Hepatocyte (in vitro differentiated cells): ENCODE results near the gene CMTM7.

Experiments
- CTCF ChIP-seq: fragments of 200-600 bp; sonication (generic); IDR thresholded peaks from 2 replicates; pipeline ENCODE4 v1.5.1; 2016; ENCODE audit warnings: antibody characterized with exemption, mild to moderate bottlenecking; ENCODE audit not compliant: poor library complexity
- EZH2phosphoT487 ChIP-seq: fragments of 200-600 bp; sonication (generic); IDR thresholded peaks from one replicate; pipeline ENCODE4 v1.6.1; 2018; ENCODE audit warnings: antibody characterized with exemption, mild to moderate bottlenecking, low read depth, moderate library complexity; ENCODE audit not compliant: unreplicated experiment, severe bottlenecking

GRCh38 chr3:32452009-32452408 lies 60.4 kb downstream of the CMTM7 start:
- TF ChIP-seq CTCF (no peak), EZH2phosphoT487 (no peak)
